ENCODE measurements around the gene NDUFA5. TPM values are rescaled to one million over a fixed set of nuclear protein-coding genes. Genes with fewer than 3 reads are reported as not detected.

Gene NDUFA5
- total RNA-seq, 1 donor from 2014 or later, result 64.8 TPM

- DNase-seq, result no peak
Measured at GRCh38 chr7:123500878-123501489, 56.6 kb downstream of the NDUFA5 start.

- no peak for DNase-seq
Measured at GRCh38 chr7:123499211-123499970, 58.2 kb downstream of the NDUFA5 start.

GRCh38 chr7:123498601-123499000 lies 59.0 kb downstream of the NDUFA5 start:
- DNase-seq, result no peak

- no peak for DNase-seq
Measured at GRCh38 chr7:123498031-123498430, 59.6 kb downstream of the NDUFA5 start.

GRCh38 chr7:123494193-123494796 lies 63.3 kb downstream of the NDUFA5 start:
- no peak for DNase-seq

- DNase-seq, result no peak
Measured at GRCh38 chr7:123492485-123492884, 65.1 kb downstream of the NDUFA5 start.

Other genes starting within 250 kb of the NDUFA5 start
- 0.49 TPM for gene IQUB, start 23.2 kb downstream of the NDUFA5 start, total RNA-seq
- 0.59 TPM for gene ASB15, start 44.0 kb upstream of the NDUFA5 start, total RNA-seq
- 16.2 TPM for gene LMOD2, start 98.0 kb upstream of the NDUFA5 start, total RNA-seq
- gene WASL, start 191.2 kb upstream of the NDUFA5 start, total RNA-seq, result 26.1 TPM

Measured in skin of body (tissue), 2 donors.